H1 (cell line): ENCODE measurements around the gene EPB41L4A. TPM values are rescaled to one million over a fixed set of nuclear protein-coding genes. Genes with fewer than 3 reads are reported as not detected.

Experiments
- CTCF ChIA-PET: fragments of 300-600 bp; sonication (Branson Sonifier 250); formaldehyde crosslinking; loops from one replicate; lab custom pipeline; 2021; ENCODE audit not compliant: partially characterized antibody; lab: Charles Lee
- POLR2A ChIA-PET: fragments of 300-600 bp; sonication (Branson Sonifier 250); formaldehyde crosslinking; loops from one replicate; lab custom pipeline; 2021; ENCODE audit warnings: inconsistent platforms; ENCODE audit not compliant: partially characterized antibody; lab: Charles Lee
- DNase-seq, 2 experiments: peaks; one replicate each; pipeline versions ENCODE4 v3.0.0 to v3.0.0-alpha.2; 2010 to 2022; ENCODE audit warnings: low spot score in 2 of 2, low read depth in 1 of 2, mixed read lengths in 1 of 2
- FAIRE-seq: peaks from 2 replicates; lab custom pipeline; 2011; peaks lifted over from hg19 to GRCh38; lab: Jason Lieb, UNC
- H2AFZ ChIP-seq: 2 replicates; pipeline ENCODE4 v1.8.1; 2012; ENCODE audit warnings: low read length, inconsistent platforms
- H2AK5ac ChIP-seq: 2 replicates; pipeline ENCODE4 v1.6.1; 2013; ENCODE audit warnings: low read depth, low read length
- H2BK120ac ChIP-seq: replicated peaks from 2 replicates; pipeline ENCODE3; 2013; ENCODE audit warnings: low read depth, low read length, inconsistent platforms
- H2BK12ac ChIP-seq: 2 replicates; pipeline ENCODE4 v1.6.1; 2013; ENCODE audit warnings: low read depth, low read length
- H2BK15ac ChIP-seq: 2 replicates; pipeline ENCODE4 v1.6.1; 2013; ENCODE audit warnings: low read length
- H2BK20ac ChIP-seq: 2 replicates; pipeline ENCODE4 v1.6.1; 2013; ENCODE audit warnings: low read length
- H2BK5ac ChIP-seq: 2 replicates; pipeline ENCODE4 v1.6.1; 2013; ENCODE audit warnings: low read depth, low read length
- H3K14ac ChIP-seq: 2 replicates; pipeline ENCODE4 v1.6.1; 2013; ENCODE audit warnings: inconsistent platforms; ENCODE audit not compliant: insufficient read length
- H3K18ac ChIP-seq: 2 replicates; pipeline ENCODE4 v1.6.1; 2013; ENCODE audit warnings: low read length; ENCODE audit errors: extremely low read depth
- H3K23ac ChIP-seq: 2 replicates; pipeline ENCODE4 v1.6.1; 2013; ENCODE audit warnings: inconsistent platforms; ENCODE audit not compliant: insufficient read length
- H3K23me2 ChIP-seq: 2 replicates; pipeline ENCODE4 v1.6.1; 2013; ENCODE audit warnings: low read depth, low read length
- H3K27ac ChIP-seq: 2 replicates; pipeline ENCODE4 v1.6.1; 2011; ENCODE audit warnings: low read depth, low read length, inconsistent platforms
- H3K27me3 ChIP-seq, 4 experiments: replicated peaks in 1 of 4; 1 replicate in 1 of 4; 2 replicates in 3 of 4; pipeline versions ENCODE4 v1.6.1 to v1.8.1; 2011 to 2013; ENCODE audit warnings: low read length in 3 of 4, mild to moderate bottlenecking in 3 of 4, inconsistent platforms in 2 of 4, mixed read lengths in 2 of 4, moderate library complexity in 1 of 4; ENCODE audit not compliant: control insufficient read depth in 3 of 4, insufficient read depth in 3 of 4; ENCODE audit errors: extremely low read depth in 1 of 4
- H3K36me3 ChIP-seq, 4 experiments: 2 replicates each; pipeline versions ENCODE4 v1.6.1 to v1.8.1; 2011 to 2013; ENCODE audit warnings: mild to moderate bottlenecking in 4 of 4, low read length in 3 of 4, moderate library complexity in 2 of 4, control low read depth in 1 of 4, inconsistent platforms in 1 of 4; ENCODE audit not compliant: insufficient read depth in 4 of 4, control insufficient read depth in 2 of 4
- H3K4ac ChIP-seq: replicated peaks from 2 replicates; pipeline ENCODE3; 2013; ENCODE audit warnings: low read length, low read depth, mixed read lengths, inconsistent platforms; ENCODE audit not compliant: insufficient read length
- H3K4me1 ChIP-seq, 4 experiments: replicated peaks in 1 of 4; 1 replicate in 1 of 4; 2 replicates in 3 of 4; pipeline versions ENCODE4 v1.6.1 to v1.8.1; 2011 to 2013; ENCODE audit warnings: low read length in 3 of 4, inconsistent platforms in 2 of 4, mixed read lengths in 1 of 4; ENCODE audit not compliant: insufficient read depth in 4 of 4, control insufficient read depth in 3 of 4
- H3K4me2 ChIP-seq, 2 experiments: 2 replicates each; pipeline versions ENCODE4 v1.6.1 to v1.8.1; 2011 to 2013; ENCODE audit warnings: low read depth in 2 of 2, low read length in 2 of 2, control low read depth in 1 of 2, inconsistent platforms in 1 of 2, mild to moderate bottlenecking in 1 of 2; ENCODE audit not compliant: insufficient read depth in 1 of 2
- H3K4me3 ChIP-seq, 4 experiments: fragments of 200-600, 300-600 bp in 1 of 4; sonication (generic), shearing (Covaris generic), sonication (Bioruptor Twin) in 1 of 4; 2 replicates each; pipeline versions ENCODE4 v1.5.1 to v1.8.1; 2011 to 2016; ENCODE audit warnings: low read length in 4 of 4, low read depth in 3 of 4, control low read depth in 2 of 4, inconsistent platforms in 2 of 4, mild to moderate bottlenecking in 2 of 4, mixed read lengths in 1 of 4, moderate library complexity in 1 of 4; ENCODE audit not compliant: insufficient read depth in 2 of 4; ENCODE audit errors: extremely low read depth in 1 of 4
- H3K56ac ChIP-seq: replicated peaks from 2 replicates; pipeline ENCODE3; 2013; ENCODE audit warnings: low read depth, mild to moderate bottlenecking, mixed read lengths, low read length, inconsistent platforms; ENCODE audit not compliant: insufficient read length
- H3K79me1 ChIP-seq: 2 replicates; pipeline ENCODE4 v1.6.1; 2013; ENCODE audit warnings: low read depth, low read length, control low read depth
- H3K79me2 ChIP-seq, 2 experiments: 2 replicates each; pipeline versions ENCODE4 v1.6.1 to v1.8.1; 2012 to 2013; ENCODE audit warnings: low read length in 2 of 2, mild to moderate bottlenecking in 2 of 2, inconsistent platforms in 1 of 2; ENCODE audit not compliant: insufficient read depth in 2 of 2, control insufficient read depth in 1 of 2
- H3K9ac ChIP-seq, 4 experiments: replicated peaks in 1 of 4; 1 replicate in 1 of 4; 2 replicates in 3 of 4; pipeline versions ENCODE4 v1.6.1 to v1.8.1; 2011 to 2013; ENCODE audit warnings: low read depth in 3 of 4, low read length in 3 of 4, control low read depth in 2 of 4, mild to moderate bottlenecking in 2 of 4, moderate library complexity in 2 of 4, inconsistent platforms in 1 of 4; ENCODE audit errors: extremely low read depth in 1 of 4
- H3K9me3 ChIP-seq, 2 experiments: 2 replicates each; pipeline versions ENCODE4 v1.6.1 to v1.8.1; 2012 to 2013; ENCODE audit warnings: mild to moderate bottlenecking in 2 of 2, moderate library complexity in 2 of 2, control low read depth in 1 of 2, inconsistent platforms in 1 of 2, low read depth in 1 of 2, low read length in 1 of 2, mixed read lengths in 1 of 2; ENCODE audit not compliant: insufficient read depth in 2 of 2
- H4K20me1 ChIP-seq, 2 experiments: replicated peaks in 1 of 2; 2 replicates each; pipeline versions ENCODE3 to v1.8.1; 2011 to 2013; ENCODE audit warnings: inconsistent platforms in 2 of 2, low read length in 2 of 2, mild to moderate bottlenecking in 1 of 2; ENCODE audit not compliant: insufficient read depth in 2 of 2, control insufficient read depth in 1 of 2
- H4K5ac ChIP-seq: 2 replicates; pipeline ENCODE4 v1.6.1; 2013; ENCODE audit warnings: low read length, low read depth, mixed read lengths, inconsistent platforms; ENCODE audit not compliant: insufficient read length
- H4K8ac ChIP-seq: 2 replicates; pipeline ENCODE4 v1.8.0; 2013; ENCODE audit warnings: mild to moderate bottlenecking, moderate library complexity, low read length, inconsistent platforms; ENCODE audit not compliant: insufficient read depth; ENCODE audit errors: extremely low read depth
- H4K91ac ChIP-seq: replicated peaks from 2 replicates; pipeline ENCODE3; 2013; ENCODE audit warnings: low read length, mixed read lengths, inconsistent platforms; ENCODE audit not compliant: insufficient read length
- BCL11A ChIP-seq, 2 experiments: IDR thresholded peaks; one replicate each; pipeline ENCODE4 v1.6.1; 2011; ENCODE audit warnings: low read depth in 2 of 2, low read length in 2 of 2, mild to moderate bottlenecking in 2 of 2
- CBX5 ChIP-seq: fragments of 300-800, 300-1000 bp; sonication (generic); IDR thresholded peaks from 2 replicates; pipeline ENCODE4 v1.7.1; 2016; ENCODE audit warnings: antibody characterized with exemption, low read length, low read depth
- HDAC6 ChIP-seq: IDR thresholded peaks from one replicate; pipeline ENCODE4 v1.7.1; 2012; ENCODE audit warnings: low read depth, mild to moderate bottlenecking, inconsistent platforms, low read length, moderate library complexity
- JUN ChIP-seq: IDR thresholded peaks from 2 replicates; pipeline ENCODE4 v1.6.1; 2011; ENCODE audit warnings: low read depth, mild to moderate bottlenecking, improper control_type of control experiment, low read length
- KDM5A ChIP-seq: fragments of 200-600 bp; IDR thresholded peaks from 2 replicates; pipeline ENCODE4 v1.7.1; 2012; ENCODE audit warnings: mild to moderate bottlenecking, low read length, inconsistent platforms, mixed read lengths
- PHF8 ChIP-seq: fragments of 200-600 bp; sonication (generic); conservative IDR thresholded peaks from 2 replicates; pipeline ENCODE4 v1.7.1; 2012; ENCODE audit warnings: low read depth, mild to moderate bottlenecking, inconsistent platforms, low read length, moderate library complexity
- RAD21 ChIP-seq, 2 experiments: IDR thresholded peaks in 1 of 2; conservative IDR thresholded peaks in 1 of 2; 2 replicates each; pipeline ENCODE4 v1.6.1; 2011; ENCODE audit warnings: low read depth in 2 of 2, low read length in 2 of 2, improper control_type of control experiment in 1 of 2, inconsistent platforms in 1 of 2, mild to moderate bottlenecking in 1 of 2, moderate library complexity in 1 of 2
- RNF2 ChIP-seq: fragments of 200-900, 300-1000 bp; sonication (generic); IDR thresholded peaks from 2 replicates; pipeline ENCODE4 v1.7.1; 2016; ENCODE audit warnings: borderline replicate concordance, low read depth, mild to moderate bottlenecking, antibody characterized with exemption, low read length; ENCODE audit not compliant: poor library complexity, severe bottlenecking; ENCODE audit errors: missing control alignments
- RXRA ChIP-seq: IDR thresholded peaks from 2 replicates; pipeline ENCODE4 v1.6.1; 2011; ENCODE audit warnings: low read depth, mild to moderate bottlenecking, low read length, moderate library complexity; ENCODE audit not compliant: insufficient read depth
- SIRT6 ChIP-seq: IDR thresholded peaks from one replicate; pipeline ENCODE4 v1.7.1; 2012; ENCODE audit warnings: low read length, inconsistent platforms
- SIX5 ChIP-seq: IDR thresholded peaks from 2 replicates; pipeline ENCODE4 v1.6.1; 2011; ENCODE audit warnings: mild to moderate bottlenecking, low read depth, low read length
- TAF7 ChIP-seq: optimal IDR thresholded peaks from 2 replicates; pipeline ENCODE3; 2011; ENCODE audit warnings: low read depth, mild to moderate bottlenecking, inconsistent platforms, low read length, moderate library complexity, borderline replicate concordance
- YY1 ChIP-seq: IDR thresholded peaks from 2 replicates; pipeline ENCODE4 v1.6.1; 2011; ENCODE audit warnings: low read depth, mild to moderate bottlenecking, low read length
- WGBS, 2 experiments: shearing (Covaris generic) in 1 of 2; methylation state at CpG; one replicate each; pipeline versions ENCODE4 v1.1.6 to v1.1.7; 2013 to 2015; ENCODE audit warnings: low lambda C conversion rate in 2 of 2, mixed read lengths in 2 of 2, inconsistent platforms in 1 of 2, low coverage in 1 of 2, missing lambda C conversion rate in 1 of 2; ENCODE audit not compliant: insufficient replicate concordance in 2 of 2, insufficient coverage in 1 of 2, insufficient read length in 1 of 2; ENCODE audit errors: extremely low coverage in 1 of 2, missing lambda C conversion rate in 1 of 2; 5-methylcytosine and 5-hydroxymethylcytosine counted together
- polyA plus RNA-seq, 7 experiments: library from polyadenylated mRNA; depleted of rRNA in 3 of 7; stranded (reverse) in 5 of 7; unstranded in 2 of 7; fragments of >200 nt in 5 of 7; fragments of 200-250 nt in 2 of 7; gene quantifications; 1 replicate in 5 of 7; 2 replicates in 1 of 7; 4 replicates in 1 of 7; pipeline versions ENCODE4 v1.2.1 to v1.2.3, GENCODE V29; 2011 to 2013; ENCODE audit warnings: missing spikeins in 2 of 7, mixed read lengths in 2 of 7
- total RNA-seq: library from RNA; stranded (reverse); fragmentation: NEBNext Ultra II Directional; extraction: Animal tissue kit (Norgen Biotek cat#: 25700); gene quantifications from 2 replicates; pipeline ENCODE4 v1.2.1, GENCODE V29; 2021
- TF ChIP-seq, protein P1 (sequence below): IDR thresholded peaks from 2 replicates; pipeline ENCODE4 v1.6.1; 2012; ENCODE audit warnings: inconsistent platforms

EPB41L4A gene
- total and polyA plus RNA-seq, 2 of the 8 experiments (the other 6 are each of a cell fraction or from before 2014, with no cell fraction given), result 1.6 to 4.6 TPM

DNA sequence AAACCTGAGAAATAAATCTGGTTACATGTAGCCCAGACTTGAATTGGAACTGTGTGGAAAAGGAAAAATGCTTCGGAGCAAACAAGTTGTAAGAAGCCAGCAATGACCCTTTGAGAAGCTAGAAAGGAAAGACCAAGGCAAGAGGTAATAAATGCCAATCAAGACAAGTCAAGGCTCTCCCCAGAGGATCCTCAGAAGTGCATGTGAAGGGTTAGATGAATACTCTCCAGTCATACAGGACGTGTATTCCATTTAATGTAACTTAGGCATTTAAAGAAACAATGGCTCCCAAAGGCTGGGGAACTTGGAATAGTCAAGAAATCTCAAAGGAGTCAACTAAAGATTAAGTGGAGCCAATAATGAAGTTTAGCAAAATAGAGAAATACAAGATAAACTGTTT is 36.2 kb downstream of the EPB41L4A start:
- FAIRE-seq (no peak), DNase-seq (no peak)
- no peak overlapping the region for H3K18ac ChIP-seq
- H4K5ac ChIP-seq, result no peak overlapping the region
- H3K14ac ChIP-seq, result no peak overlapping the region
- ChIA-PET POLR2A (interaction anchor here (1.3 kb wide), 1 partner anchor 12 kb away, joined by 3 read pairs; no protein-coding TSS in a partner anchor), CTCF (interaction anchor here (2.0 to 2.6 kb wide), 2 partner anchors 9 to 15 kb away, joined by 14 to 17 read pairs; no protein-coding TSS in a partner anchor)
- H3K56ac ChIP-seq, result no peak overlapping the region
- WGBS, 2 experiments, result 81% methylated on average over 2 of the region's 2 CpGs; no CpG with 5 or more reads in 1 of the 2 experiments
- H3K36me3 ChIP-seq, result no peaks in the 10 kb centered on the region
- no peak overlapping the region for H3K9ac ChIP-seq
- H3K9me3 ChIP-seq, result no peaks in the 10 kb centered on the region
- no peak overlapping the region for H3K27ac ChIP-seq
- H2BK20ac ChIP-seq, result no peak overlapping the region
- peaks cover 0 to under 1% (median 0%) of the 10 kb centered on the region in 4 experiments; a peak in 1 of 7 replicates for H3K4me1 ChIP-seq
- no peak overlapping the region for H2AFZ ChIP-seq
- no peaks in the 10 kb centered on the region for H3K79me2 ChIP-seq
- no peak overlapping the region for H2BK15ac ChIP-seq
- no peak overlapping the region for H2BK120ac ChIP-seq
- H3K4ac ChIP-seq, result no peak overlapping the region
- H3K23ac ChIP-seq, result no peak overlapping the region
- H3K4me3 ChIP-seq, result no peak overlapping the region
- H2BK12ac ChIP-seq, result no peak overlapping the region
- H3K27me3 ChIP-seq, result no peaks in the 10 kb centered on the region
- no peak overlapping the region for H4K8ac ChIP-seq
- no peak overlapping the region for H2BK5ac ChIP-seq
- no peak overlapping the region for H4K91ac ChIP-seq
- no peaks in the 10 kb centered on the region for H4K20me1 ChIP-seq
- H3K4me2 ChIP-seq, result no peak overlapping the region
- H3K23me2 ChIP-seq, result no peaks in the 10 kb centered on the region
- no peak overlapping the region for H2AK5ac ChIP-seq
- no peaks in the 10 kb centered on the region for H3K79me1 ChIP-seq
- TF ChIP-seq KDM5A (no peak), PHF8 (no peak), RAD21 (IDR thresholded peaks at IDR 0.05 in 1 of 2, conservative IDR thresholded peaks at IDR 0.05 in 1 of 2; ENCODE audit: low read depth in 2 of 2, low read length in 2 of 2) (no peak), YY1 (no peak), SIRT6 (no peak), CBX5 (no peak), BCL11A (IDR thresholded peaks at IDR 0.05; ENCODE audit: low read depth in 2 of 2, low read length in 2 of 2) (no peak), RNF2 (no peak), RXRA (no peak), JUN (no peak), TAF7 (no peak), HDAC6 (no peak), SIX5 (no peak)
- TF ChIP-seq, protein P1, sequence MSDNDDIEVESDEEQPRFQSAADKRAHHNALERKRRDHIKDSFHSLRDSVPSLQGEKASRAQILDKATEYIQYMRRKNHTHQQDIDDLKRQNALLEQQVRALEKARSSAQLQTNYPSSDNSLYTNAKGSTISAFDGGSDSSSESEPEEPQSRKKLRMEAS, result no peak
